ENCODE measurements around the gene PLEKHJ1. TPM values are rescaled to one million over a fixed set of nuclear protein-coding genes. Genes with fewer than 3 reads are reported as not detected.

The PLEKHJ1 gene
- total and polyA plus RNA-seq, 9 of the 15 experiments (the other 6 are each of a cell fraction or from before 2014, with no cell fraction given), result 1.5 to 188 (median 63.9) TPM

GRCh38 chr19:2282062-2282861 is 46.1 kb upstream of the PLEKHJ1 start, which contains the start of gene PEAK3 (continued):
- no peak for TF ChIP-seq RAD51 (IDR thresholded peaks at IDR 0.05; ENCODE audit: borderline replicate concordance, low read depth)
- peak; percentile 27; the same call in 1 of the 2 replicates for TF ChIP-seq PHF8 (IDR thresholded peaks at IDR 0.05; ENCODE audit: borderline replicate concordance, low read length)
- no peak for TF ChIP-seq KAT7 (CRISPR knock-in tag; IDR thresholded peaks at IDR 0.05; ENCODE audit: borderline replicate concordance)
- TF ChIP-seq ATF1 (CRISPR knock-in tag; IDR thresholded peaks at IDR 0.05), result no peak
- 0 out of 2 replicates have a peak, but pooled peaks have one; percentile 21 for TF ChIP-seq ATF1 (tag; IDR thresholded peaks at IDR 0.05)
- peak in 2 of 3 experiments; percentile 39 to 40; a peak in 1 of 6 replicates for TF ChIP-seq ZBTB11 (CRISPR knock-in tag; IDR thresholded peaks at IDR 0.05)
- TF ChIP-seq HNRNPH1 (optimal IDR thresholded peaks at IDR 0.05; ENCODE audit: low read depth, low read length), result no peak

Measured in K562 (cell line).